GM12878 (cell line): ENCODE data around the gene DUSP14. TPM values are rescaled to one million over a fixed set of nuclear protein-coding genes. Genes with fewer than 3 reads are reported as not detected.

Experiments
- E2F4 ChIP-seq: IDR thresholded peaks from 2 replicates; pipeline ENCODE4 v1.6.1; 2012; ENCODE audit warnings: low read depth, low read length, improper control_type of control experiment
- ELK1 ChIP-seq: IDR thresholded peaks from 2 replicates; pipeline ENCODE4 v1.6.1; 2012; ENCODE audit warnings: low read depth, low read length, improper control_type of control experiment
- EP300 ChIP-seq, 2 experiments: fragments of 150-350 bp in 1 of 2; IDR thresholded peaks; 2 replicates each; pipeline ENCODE4 v1.6.1; 2011 to 2012; ENCODE audit warnings: low read depth in 2 of 2, low read length in 2 of 2, borderline replicate concordance in 1 of 2, improper control_type of control experiment in 1 of 2, inconsistent platforms in 1 of 2; ENCODE audit not compliant: control insufficient read depth in 1 of 2
- NKRF ChIP-seq: fragments of 450-650 bp; conservative IDR thresholded peaks from 2 replicates; pipeline ENCODE4 v1.6.1; 2017; ENCODE audit warnings: mild to moderate bottlenecking, moderate library complexity
- REST ChIP-seq: IDR thresholded peaks from 2 replicates; pipeline ENCODE4 v1.6.1; 2012; ENCODE audit warnings: mild to moderate bottlenecking, low read depth, low read length
- RUNX3 ChIP-seq: IDR thresholded peaks from 2 replicates; pipeline ENCODE4 v1.6.1; 2012; ENCODE audit warnings: low read length, inconsistent platforms
- TCF12 ChIP-seq: IDR thresholded peaks from 2 replicates; pipeline ENCODE4 v1.6.1; 2011; ENCODE audit warnings: low read depth, mild to moderate bottlenecking, low read length
- polyA plus RNA-seq, 11 experiments: library from polyadenylated mRNA; depleted of rRNA in 4 of 11; unstranded in 6 of 11; stranded (reverse) in 5 of 11; fragments of >200 nt; fragmentation: Nextera tagmentation in 4 of 11; fragmentation: Illumina TruSeq in 1 of 11; extraction: Ambion mirVana in 4 of 11; extraction: Trizol in 1 of 11; gene quantifications; 1 replicate in 1 of 11; 2 replicates in 10 of 11; pipeline versions ENCODE4 v1.2.1 to v1.2.3, GENCODE V29; 2011 to 2016; ENCODE audit warnings: inconsistent platforms in 2 of 11, missing spikeins in 2 of 11, low read depth in 1 of 11
- total RNA-seq, 4 experiments: library from RNA; depleted of rRNA in 3 of 4; stranded (reverse); fragments of >200 nt in 3 of 4; fragmentation: Illumina TruSeq in 1 of 4; extraction: Trizol in 1 of 4; gene quantifications; 2 replicates each; pipeline versions ENCODE4 v1.2.1 to v1.2.3, GENCODE V29; 2013 to 2021

DUSP14 gene
- total and polyA plus RNA-seq, 10 of the 15 experiments (the other 5 are each of a cell fraction or from before 2014, with no cell fraction given), result 14.5 to 36.5 (median 24.4) TPM

- TF ChIP-seq REST (no peak), TCF12 (no peak), RUNX3 (no peak), E2F4 (no peak), NKRF (no peak), EP300 (IDR thresholded peaks at IDR 0.05; ENCODE audit: borderline replicate concordance in 1 of 2, control insufficient read depth in 1 of 2, low read depth in 2 of 2, low read length in 2 of 2) (no peak), ELK1 (no peak)
Measured at GRCh38 chr17:37493249-37494027, 3.7 kb downstream of the DUSP14 start (continued).
